OCI-M2 (cell line): ENCODE data around the gene FITM1.

ENCODE experiments used
- DNase-seq: peaks from one replicate; lab custom pipeline; 2025; ENCODE audit not compliant: unreplicated experiment; lab: John Stamatoyannopoulos, UW

Gene FITM1

DNA sequence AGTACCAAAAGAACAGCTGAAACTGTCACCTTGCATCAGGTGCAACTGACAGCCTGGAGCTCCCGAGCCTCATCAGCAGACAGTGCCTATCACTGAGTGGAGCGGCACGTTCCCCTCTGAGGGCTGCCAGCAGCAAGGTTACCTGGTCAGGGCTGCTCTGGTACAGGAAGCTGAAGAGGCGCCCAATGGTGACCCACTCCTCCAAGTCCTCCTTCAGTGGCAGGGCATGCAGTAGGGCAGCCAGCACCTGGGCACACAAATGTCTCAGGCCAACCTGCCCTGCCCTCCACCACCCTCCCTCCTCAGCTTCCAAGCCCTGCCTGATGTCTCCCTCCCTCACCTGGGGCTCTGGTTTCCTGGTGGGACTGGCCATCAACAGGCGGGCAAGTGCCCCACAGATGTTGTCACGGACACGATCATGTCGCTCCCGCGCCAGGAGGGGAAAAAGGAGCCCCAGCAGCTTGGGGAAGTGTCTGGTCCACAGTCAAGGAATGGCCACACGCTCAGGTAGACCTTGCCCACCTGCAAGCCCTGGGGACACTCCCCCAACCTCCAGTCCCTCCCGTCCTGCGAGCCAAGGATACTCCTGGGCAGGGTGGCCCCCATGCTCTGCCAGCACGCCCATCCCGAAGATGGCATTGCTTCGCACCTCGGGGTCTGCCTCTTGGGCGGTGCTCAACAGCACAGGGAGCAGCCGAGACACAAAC, 51.1 kb downstream of the FITM1 start:
- DNase-seq, result no peak
